Activated CD4-positive, CD25-positive, alpha-beta regulatory T cell (primary cell): ENCODE measurements around the gene TKTL1.
A peak's percentile ranks its signal among the peaks of the same experiment; 100 is the strongest.
"Not testable (repeated sequence)": the region's sequence is repeated elsewhere in the genome, so short reads cannot be mapped to it uniquely, and the experiment has no call there.

Experiments
- DNase-seq, 4 experiments: peaks; one replicate each; lab custom pipeline; 2025; lab: John Stamatoyannopoulos, UW

The TKTL1 gene, protein sequence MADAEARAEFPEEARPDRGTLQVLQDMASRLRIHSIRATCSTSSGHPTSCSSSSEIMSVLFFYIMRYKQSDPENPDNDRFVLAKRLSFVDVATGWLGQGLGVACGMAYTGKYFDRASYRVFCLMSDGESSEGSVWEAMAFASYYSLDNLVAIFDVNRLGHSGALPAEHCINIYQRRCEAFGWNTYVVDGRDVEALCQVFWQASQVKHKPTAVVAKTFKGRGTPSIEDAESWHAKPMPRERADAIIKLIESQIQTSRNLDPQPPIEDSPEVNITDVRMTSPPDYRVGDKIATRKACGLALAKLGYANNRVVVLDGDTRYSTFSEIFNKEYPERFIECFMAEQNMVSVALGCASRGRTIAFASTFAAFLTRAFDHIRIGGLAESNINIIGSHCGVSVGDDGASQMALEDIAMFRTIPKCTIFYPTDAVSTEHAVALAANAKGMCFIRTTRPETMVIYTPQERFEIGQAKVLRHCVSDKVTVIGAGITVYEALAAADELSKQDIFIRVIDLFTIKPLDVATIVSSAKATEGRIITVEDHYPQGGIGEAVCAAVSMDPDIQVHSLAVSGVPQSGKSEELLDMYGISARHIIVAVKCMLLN

DNA sequence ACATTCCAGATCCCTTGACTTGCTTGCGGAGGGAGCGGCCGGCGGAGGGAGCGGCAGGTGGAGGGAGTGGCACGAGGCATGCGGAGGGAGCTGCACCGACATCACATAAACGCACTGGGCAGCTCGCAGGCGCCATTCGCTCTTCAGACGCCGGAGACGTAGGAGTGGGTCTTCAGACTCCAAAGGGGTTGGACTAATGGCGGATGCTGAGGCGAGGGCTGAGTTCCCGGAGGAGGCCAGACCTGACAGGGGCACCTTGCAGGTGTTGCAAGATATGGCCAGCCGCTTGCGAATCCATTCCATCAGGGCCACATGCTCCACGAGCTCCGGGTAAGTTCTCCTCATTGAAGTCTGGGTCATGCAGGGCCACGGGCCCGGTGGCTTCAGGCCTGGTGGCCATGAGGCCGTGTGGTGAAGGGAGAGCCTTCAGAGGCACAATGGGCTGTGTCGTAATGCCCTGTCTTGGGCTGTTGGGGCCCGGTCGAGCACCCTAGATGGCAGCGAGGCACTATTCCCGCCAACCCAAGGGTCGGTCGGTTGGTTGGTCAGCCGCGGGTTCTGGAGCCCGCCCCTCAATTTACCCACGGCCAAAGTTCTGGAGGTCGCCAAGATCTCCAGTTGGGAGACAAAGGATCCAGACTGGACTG, at the start of gene TKTL1:
Gene TKTL1 (plus strand): TSS at position 132 of the 647 bp plus-strand sequence. CDS start 65 bp downstream, at position 197.
- no peak for DNase-seq

DNA sequence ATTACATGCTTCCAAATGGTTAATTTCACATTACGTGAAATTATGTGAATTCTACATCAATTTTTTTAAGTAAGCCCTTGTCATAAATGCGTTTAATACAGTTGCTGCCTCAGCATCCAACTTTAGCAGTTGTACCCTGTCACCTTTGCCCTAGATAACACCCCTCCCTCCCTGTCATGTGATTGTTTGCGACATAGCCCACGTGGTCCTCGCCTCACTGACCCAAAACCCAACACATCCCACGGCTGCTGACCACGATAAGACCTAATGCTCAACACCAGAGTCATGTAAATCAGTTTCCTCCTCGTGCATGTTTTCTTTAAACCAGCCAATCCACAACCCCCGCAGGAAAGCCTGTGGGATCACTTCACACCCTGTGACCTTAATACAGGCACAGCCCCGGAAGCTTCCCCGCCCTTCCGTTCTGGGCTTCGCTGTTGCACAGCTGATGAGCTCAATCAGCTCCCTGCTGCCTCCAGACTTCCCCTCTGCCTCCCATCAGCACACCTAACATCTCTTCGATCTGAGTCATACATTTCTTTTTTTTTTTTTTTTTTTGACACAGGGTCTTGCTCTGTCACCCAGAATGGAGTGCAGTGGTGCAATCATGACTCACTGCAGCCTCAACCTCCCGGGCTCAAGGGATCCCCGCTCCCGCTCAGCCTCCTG, 48.1 kb upstream of the TKTL1 start:
- not testable (repeated sequence) for DNase-seq

DNA sequence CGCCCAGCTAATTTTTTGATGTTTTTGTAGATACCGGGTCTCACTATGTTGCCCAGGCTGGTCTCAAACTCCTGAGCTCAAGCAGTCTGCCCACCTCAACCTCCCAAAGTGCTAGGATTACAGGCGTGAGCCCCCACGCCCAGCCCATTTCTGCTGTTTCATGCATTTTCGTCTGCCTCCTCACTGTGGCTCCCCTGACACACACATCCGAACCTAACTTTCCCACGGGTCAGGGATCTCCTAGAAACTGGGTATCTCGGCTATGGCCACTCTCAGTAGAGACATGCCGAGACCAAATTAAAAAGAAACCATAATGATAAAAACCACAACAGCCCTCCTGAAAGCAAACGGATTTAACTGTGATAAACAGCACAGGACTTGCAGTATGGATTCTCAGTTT, 47.5 kb upstream of the TKTL1 start:
- not testable (repeated sequence) for DNase-seq

DNA sequence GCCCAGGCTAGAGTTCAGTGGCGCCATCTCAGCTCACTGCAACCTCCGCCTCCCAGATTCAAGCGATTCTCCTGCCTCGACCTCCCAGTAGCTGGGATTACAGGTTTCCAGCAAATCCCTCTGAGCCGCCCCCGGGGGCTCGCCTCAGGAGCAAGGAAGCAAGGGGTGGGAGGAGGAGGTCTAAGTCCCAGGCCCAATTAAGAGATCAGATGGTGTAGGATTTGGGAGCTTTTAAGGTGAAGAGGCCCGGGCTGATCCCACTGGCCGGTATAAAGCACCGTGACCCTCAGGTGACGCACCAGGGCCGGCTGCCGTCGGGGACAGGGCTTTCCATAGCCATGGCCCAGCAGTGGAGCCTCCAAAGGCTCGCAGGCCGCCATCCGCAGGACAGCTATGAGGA, 38.3 kb upstream of the TKTL1 start, which contains the start of gene OPN1MW3:
Gene OPN1MW3 (plus strand): TSS at position 301 of the 400 bp plus-strand sequence. CDS start 38 bp downstream, at position 339.
- DNase-seq, result not testable (repeated sequence)

DNA sequence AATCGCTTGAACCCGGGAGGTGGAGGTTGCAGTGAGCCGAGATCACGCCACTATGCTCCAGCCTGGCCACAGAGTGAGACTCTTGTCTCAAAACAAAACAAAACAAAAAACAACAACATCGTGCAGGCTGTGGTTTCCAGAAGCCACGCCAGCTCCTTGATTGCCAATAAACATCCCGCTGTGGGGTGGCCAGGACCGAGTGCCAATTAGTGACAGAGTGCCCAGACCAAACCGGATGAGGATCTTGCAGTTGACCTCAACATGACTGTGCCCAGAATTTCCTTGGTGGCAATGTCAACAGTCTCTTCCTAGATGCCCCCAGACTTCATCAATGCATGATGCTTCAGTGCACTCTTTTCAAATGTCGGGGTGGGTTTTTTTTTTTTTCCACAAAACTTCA, 36.9 kb upstream of the TKTL1 start:
- not testable (repeated sequence) for DNase-seq

DNA sequence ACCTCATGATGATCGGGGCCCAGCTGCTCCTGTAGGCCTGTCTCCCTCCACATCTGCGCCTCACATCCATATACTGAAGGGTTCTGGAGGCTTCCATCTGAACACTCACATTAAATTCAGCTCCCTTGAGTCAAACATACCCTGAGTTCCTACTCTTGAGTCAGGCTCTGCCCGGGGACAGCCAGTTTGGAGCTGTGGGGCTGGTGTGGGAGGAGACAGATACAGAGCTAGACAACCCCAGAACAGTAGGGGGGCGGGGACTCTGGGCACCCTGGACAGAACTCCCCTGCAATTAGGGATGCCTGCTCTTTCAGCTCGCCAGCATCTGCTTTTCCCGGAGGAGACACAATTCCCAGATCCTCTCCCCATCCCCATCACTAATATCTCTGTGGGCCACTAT, 32.5 kb upstream of the TKTL1 start:
- DNase-seq, result not testable (repeated sequence)

DNA sequence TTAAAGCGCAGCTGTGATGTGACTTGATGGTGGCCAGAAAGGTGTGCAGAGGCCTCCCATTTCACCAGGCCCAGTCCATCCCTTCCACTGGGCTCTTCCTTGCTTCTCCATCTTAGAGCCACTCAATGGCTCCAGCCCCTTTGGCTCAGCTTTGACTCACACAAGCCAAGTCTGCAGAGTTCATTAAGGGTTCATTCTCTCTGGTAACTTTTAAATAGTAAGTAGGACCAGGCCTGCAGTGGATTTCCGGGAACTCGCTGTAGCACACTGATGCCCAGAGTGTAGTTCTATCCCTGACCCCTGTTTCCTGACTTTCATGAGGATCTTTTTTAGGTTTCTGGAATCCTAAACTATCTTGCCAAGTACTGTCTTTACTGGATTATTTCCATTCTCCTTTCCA, 26.4 kb upstream of the TKTL1 start:
- DNase-seq, result not testable (repeated sequence)

DNA sequence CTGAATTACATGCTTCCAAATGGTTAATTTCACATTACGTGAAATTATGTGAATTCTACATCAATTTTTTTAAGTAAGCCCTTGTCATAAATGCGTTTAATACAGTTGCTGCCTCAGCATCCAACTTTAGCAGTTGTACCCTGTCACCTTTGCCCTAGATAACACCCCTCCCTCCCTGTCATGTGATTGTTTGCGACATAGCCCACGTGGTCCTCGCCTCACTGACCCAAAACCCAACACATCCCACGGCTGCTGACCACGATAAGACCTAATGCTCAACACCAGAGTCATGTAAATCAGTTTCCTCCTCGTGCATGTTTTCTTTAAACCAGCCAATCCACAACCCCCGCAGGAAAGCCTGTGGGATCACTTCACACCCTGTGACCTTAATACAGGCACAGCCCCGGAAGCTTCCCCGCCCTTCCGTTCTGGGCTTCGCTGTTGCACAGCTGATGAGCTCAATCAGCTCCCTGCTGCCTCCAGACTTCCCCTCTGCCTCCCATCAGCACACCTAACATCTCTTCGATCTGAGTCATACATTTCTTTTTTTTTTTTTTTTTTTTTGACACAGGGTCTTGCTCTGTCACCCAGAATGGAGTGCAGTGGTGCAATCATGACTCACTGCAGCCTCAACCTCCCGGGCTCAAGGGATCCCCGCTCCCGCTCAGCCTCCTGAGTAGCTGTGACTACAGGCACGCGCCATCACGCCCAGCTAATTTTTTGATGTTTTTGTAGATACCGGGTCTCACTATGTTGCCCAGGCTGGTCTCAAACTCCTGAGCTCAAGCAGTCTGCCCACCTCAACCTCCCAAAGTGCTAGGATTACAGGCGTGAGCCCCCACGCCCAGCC, 10.9 kb upstream of the TKTL1 start:
- not testable (repeated sequence) for DNase-seq

DNA sequence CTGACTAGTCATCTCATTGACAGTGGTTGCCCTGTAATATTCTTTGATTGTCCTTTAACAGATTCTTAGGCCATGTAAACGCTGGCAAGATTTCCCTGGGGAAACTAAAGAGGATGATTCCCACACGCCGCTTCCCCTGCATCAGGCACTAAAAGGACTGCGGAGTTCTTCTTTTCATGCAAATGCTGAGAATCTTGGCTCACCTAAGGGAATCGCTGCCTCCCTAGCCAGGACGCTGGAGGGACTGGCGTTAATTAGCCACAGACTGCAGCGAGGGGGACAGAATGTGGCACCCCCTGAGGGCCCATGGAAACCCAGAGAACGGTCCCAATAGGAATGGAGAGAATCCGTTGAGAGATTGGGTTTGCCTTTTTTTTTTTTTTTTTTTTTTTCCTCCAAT, 9.2 kb upstream of the TKTL1 start:
- DNase-seq, result not testable (repeated sequence)

DNA sequence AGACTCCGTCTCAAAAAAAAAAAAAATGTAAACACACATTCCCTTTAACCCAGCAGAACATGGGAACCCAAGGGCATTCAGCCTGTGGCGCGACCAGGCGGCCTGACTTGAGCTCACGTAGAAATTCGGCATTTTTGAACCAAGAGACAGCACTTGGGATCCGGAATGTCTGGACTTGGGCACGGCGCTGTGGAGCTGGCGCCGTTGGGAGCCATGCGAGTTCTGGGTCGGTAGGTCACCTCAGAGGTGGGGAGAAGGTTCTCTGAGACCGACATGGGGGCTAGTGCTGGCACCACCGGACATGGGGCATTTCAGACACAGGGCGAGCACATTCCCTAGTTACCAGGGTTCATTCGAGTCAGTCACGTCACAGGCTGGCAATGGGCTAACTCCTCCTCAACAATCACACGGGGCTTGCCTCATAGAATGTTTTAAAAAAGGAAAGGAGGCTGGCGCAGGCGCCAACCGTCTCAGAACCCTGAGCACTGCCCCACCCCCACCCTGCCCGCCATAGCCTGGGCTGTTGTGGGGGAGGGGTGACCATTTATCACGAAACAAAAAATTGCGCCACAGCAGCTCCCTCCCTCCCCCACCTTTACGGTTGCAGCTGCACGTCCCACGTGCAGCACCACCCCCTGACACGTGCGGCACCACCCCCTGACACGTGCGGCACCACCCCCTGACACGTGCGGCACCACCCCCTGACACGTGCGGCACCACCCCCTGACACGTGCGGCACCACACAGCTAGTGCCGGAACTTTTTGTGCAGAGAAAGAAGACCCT, 612 bp upstream of the TKTL1 start, which contains the start of gene TEX28:
Gene TEX28 (minus strand): TSS at position 334 of the 784 bp plus-strand sequence. CDS start 3,007 bp downstream, outside the sequence.
- DNase-seq, result no peak

DNA sequence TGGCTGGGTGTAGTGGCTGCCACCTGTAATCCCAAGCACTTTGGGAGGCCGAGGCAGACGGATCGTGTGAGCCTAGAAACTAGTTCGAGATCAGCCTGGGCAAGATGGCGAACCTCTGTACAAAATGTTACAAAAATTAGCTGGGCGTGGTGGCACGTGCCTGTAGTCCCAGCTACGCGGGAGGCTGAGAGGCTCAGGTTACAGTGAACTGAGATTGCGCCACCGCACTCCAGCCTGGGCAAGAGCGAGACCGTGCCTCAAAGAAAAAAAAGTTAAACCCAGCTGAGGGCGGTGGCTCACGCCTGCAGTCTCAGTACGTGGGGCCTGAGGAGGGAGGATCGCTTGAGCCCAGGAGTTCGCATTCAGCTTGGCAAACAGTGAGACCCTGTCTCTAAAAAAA, 1.1 kb downstream of the TKTL1 start:
- no peak for DNase-seq

DNA sequence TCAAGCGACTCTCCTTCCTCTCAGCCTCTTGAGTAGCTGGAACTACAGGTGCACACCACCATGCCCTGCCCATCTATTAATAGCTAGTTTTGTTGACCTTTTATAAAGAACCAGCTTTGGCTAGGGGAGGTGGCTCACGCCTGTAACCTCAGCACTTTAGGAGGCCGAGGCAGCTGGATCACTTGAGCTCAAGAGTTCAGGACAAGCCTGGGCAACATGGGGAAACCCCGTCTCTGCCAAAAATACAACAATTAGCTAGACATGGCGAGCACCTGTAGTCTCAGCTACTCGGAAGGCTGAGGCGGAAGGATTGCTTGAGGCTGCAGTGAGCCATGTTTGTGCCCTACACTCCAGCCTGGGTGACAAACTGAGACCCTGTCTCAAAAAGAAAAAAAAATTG, 2.7 kb downstream of the TKTL1 start:
- DNase-seq, result no peak

DNA sequence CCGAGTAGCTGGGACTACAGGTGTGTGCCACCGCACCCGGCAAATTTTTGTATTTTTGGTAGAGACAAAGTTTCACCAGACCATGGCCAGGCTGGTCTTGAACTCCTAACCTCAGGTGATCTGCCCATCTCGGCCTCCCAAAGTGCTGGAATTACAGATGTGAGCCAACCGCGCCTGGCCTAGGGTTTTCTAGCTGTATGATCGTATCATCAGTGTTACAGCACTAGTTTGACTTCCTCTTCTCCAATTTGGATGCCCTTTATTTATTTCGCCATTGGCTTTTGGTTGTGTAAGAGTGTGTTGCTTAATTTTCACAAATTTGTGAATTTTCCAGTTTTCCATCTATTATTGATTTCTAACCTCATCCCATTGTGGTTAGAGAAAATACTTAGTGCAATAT, 5.2 kb downstream of the TKTL1 start:
- DNase-seq, result no peak

DNA sequence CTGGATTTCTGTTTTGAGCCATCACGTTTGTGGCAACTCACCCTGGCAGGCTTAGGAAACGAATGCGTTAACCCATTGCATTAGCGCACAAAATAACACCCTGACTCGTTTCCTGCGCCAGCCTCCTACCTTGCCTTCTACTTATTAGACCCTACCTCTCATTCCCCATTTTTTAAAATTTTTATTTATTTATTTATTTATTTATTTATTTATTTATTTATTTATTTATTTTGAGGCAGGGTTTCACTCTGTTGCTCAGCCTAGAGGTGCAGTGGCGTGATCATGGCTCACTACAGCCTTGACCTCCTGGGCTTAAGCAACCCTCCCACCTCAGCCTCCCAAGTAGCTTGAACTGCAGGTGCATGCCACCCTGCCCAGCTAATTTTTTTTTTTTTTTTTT, 7.4 kb downstream of the TKTL1 start:
- DNase-seq, result not testable (repeated sequence)

DNA sequence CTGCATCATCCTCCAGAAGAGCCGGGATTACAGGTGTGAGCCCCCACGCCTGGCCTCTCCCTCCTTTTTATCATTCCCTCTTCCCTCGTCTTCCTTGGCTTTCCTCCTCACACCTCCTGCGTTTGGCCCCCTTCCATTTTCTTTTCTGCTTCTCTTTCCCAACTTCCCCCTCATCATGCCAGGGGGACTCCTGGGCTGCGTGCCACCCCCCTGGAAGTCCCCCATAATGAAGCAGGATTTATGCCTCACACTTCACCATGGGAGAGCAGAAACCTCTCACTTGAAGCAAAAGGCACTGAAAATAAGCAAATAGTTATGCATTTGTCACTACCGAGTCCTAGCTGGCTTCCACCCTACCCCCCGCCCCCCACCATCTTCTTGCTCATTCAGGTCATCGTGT, 7.9 kb downstream of the TKTL1 start:
- DNase-seq, result no peak

DNA sequence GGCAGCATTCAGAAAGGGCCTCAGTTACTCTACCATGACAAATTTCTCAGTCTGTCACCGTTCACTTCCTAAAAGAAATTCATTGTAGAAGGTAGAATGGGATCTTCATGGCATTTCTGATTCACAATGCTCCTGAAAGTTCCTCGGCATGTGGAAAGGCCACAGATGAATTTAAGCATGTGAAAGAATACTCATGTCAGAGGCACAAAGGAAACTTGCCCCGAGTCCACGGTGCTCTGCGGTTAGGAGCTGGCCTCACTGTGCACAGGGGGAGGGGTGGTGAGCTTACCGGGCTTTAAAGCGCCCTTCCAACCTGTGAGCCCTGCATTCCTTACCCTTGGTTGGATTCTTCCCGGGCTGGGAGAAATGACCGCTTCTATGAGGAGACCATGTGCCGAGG, 9.3 kb downstream of the TKTL1 start:
- no peak for DNase-seq

DNA sequence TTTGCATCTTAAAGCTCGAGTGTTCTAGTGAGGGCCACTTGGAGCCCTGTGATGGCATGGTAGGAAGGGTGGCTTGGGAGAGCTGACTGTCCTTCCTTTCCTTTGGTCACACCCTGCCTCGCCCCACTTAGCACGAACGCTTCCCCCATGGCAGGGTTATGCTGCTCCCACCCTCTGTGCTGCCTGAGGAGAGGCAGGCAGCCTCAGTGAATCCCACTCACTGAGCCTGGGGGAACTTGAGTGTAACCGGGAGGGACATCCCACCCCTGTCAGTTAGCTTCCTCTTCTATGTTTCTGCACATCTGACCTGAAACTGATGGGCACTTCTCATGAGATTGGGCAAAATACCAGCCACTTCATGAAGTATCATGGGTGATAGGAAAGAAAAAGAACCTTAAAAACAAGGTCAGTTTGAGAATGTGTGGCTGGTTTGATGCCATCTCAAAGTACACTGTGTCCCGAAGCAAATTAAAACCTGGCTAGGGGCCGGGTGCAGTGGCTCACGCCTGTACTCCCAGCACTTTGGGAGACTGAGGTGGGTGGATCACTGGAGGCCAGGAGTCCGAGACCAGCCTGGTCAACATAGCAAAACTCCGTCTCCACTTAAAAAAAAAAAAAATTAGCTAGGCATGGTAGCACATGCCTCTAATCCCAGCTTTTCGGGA, 10.1 kb downstream of the TKTL1 start:
- DNase-seq, result no peak

DNA sequence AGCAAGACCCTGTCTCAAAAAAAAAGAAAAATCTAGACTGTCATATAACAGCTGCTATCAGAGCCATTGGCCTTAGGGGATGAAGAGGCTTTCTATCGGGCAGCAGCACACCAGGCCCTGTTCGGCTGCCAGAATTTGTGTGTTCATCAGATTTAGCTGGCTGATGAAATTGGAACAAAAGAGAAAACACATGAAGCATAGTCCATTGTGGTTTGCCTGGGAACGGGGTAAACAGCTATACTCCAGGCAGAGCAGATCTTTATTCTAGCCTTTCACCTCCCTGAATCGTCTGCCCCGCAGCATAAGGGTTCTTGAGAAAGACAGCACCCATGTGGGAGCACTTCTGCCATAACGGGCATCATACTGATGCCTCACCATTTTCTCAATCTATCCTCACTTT, 11.6 kb downstream of the TKTL1 start:
- DNase-seq, result no peak

DNA sequence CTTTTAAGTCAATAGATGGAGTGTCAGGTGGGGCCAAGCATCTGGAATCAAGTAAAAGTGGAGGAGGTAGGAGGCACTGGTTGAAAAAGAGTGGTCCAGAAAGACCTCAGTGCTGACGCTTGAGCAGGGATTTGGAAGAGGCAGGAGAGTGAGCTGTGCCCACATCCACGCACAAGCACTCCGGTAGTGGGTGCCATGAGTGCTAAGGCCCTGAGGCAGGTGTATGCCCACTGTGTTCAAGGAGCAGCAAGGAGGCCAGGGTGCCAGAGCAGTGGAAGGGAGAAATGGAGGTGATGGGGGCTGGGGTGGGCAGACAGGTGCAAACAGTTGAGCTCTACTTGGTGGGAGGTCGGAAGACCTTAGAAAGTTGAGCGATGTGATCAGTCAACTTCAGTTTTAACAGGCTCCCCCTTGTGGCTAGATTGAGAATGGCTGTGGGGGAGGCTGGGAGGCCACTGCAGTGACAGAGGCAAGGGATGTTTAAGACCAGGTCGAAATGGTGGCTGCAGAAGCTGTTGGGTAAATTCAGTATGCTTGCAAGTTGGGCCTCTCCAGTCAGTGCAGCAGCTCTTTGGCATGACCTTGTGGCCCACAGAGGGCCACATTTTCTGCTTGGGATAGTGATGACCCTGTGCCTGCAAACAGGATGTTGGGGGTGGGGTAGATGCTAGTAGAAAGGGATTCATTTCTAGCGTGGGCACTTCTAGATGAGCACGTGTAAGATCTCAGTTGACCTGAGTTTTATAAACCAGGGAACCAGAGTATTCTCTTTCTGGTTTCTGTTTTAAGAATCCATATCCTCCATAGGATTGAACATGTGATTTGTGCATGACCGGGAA, 12.7 kb downstream of the TKTL1 start:
- peak; percentile 52 to 71 (median 56) for DNase-seq
